GM18870 (cell line): ENCODE data around the gene TDP1.
"Not testable (repeated sequence)": the region's sequence is repeated elsewhere in the genome, so short reads cannot be mapped to it uniquely, and the experiment has no call there.

Experiments
- ATAC-seq: cut with Tn5 transposase; IDR thresholded peaks from one replicate; pipeline ENCODE4 v1.9.1; 2021; ENCODE audit warnings: moderate library complexity; ENCODE audit not compliant: unreplicated experiment

TDP1 gene

GRCh38 chr14:90042496-90043252 is 86.9 kb downstream of the TDP1 start:
- no peak for ATAC-seq

- no peak for ATAC-seq
Measured at GRCh38 chr14:90045616-90046015, 89.9 kb downstream of the TDP1 start.

- no peak for ATAC-seq
Measured at GRCh38 chr14:90049390-90049789, 93.7 kb downstream of the TDP1 start.

GRCh38 chr14:90050271-90050670 is 94.5 kb downstream of the TDP1 start:
- ATAC-seq: no peak

GRCh38 chr14:90053044-90053443 is 97.3 kb downstream of the TDP1 start:
- no peak for ATAC-seq

GRCh38 chr14:90054803-90055202 is 99.1 kb downstream of the TDP1 start:
- ATAC-seq: no peak

GRCh38 chr14:90056826-90057225 is 101.1 kb downstream of the TDP1 start:
- ATAC-seq: no peak

- ATAC-seq: no peak
Measured at GRCh38 chr14:90058876-90059458, 103.2 kb downstream of the TDP1 start.

- ATAC-seq: no peak
Measured at GRCh38 chr14:90060312-90060964, 104.7 kb downstream of the TDP1 start.

- ATAC-seq: no peak
Measured at GRCh38 chr14:90060965-90061684, 105.4 kb downstream of the TDP1 start.

GRCh38 chr14:90061685-90062126 is 106.0 kb downstream of the TDP1 start, which contains the start of gene KCNK13:
KCNK13 (plus strand) TSS chr14:90061994; CDS start chr14:90062206, 212 bp downstream.
- no peak for ATAC-seq

- ATAC-seq: no peak
Measured at GRCh38 chr14:90062127-90062794, 106.5 kb downstream of the TDP1 start.

- no peak for ATAC-seq
Measured at GRCh38 chr14:90062822-90063539, 107.3 kb downstream of the TDP1 start.

- no peak for ATAC-seq
Measured at GRCh38 chr14:90072350-90072749, 116.6 kb downstream of the TDP1 start.

- ATAC-seq: no peak
Measured at GRCh38 chr14:90079576-90079975, 123.8 kb downstream of the TDP1 start.

- ATAC-seq: no peak
Measured at GRCh38 chr14:90087433-90087832, 131.7 kb downstream of the TDP1 start.

GRCh38 chr14:90088176-90088575 is 132.4 kb downstream of the TDP1 start:
- no peak for ATAC-seq

- not testable (repeated sequence) for ATAC-seq
Measured at GRCh38 chr14:90089486-90089885, 133.8 kb downstream of the TDP1 start.

GRCh38 chr14:90091393-90091792 is 135.7 kb downstream of the TDP1 start:
- no peak for ATAC-seq

GRCh38 chr14:90093942-90094595 is 138.3 kb downstream of the TDP1 start:
- no peak for ATAC-seq
